ENCODE data around the gene ADCY2. TPM values are rescaled to one million over a fixed set of nuclear protein-coding genes. Genes with fewer than 3 reads are reported as not detected.

ADCY2 gene
- total and polyA plus RNA-seq, 8 donors, result 0.29 to 7.5 (median 1.1) TPM

DNA sequence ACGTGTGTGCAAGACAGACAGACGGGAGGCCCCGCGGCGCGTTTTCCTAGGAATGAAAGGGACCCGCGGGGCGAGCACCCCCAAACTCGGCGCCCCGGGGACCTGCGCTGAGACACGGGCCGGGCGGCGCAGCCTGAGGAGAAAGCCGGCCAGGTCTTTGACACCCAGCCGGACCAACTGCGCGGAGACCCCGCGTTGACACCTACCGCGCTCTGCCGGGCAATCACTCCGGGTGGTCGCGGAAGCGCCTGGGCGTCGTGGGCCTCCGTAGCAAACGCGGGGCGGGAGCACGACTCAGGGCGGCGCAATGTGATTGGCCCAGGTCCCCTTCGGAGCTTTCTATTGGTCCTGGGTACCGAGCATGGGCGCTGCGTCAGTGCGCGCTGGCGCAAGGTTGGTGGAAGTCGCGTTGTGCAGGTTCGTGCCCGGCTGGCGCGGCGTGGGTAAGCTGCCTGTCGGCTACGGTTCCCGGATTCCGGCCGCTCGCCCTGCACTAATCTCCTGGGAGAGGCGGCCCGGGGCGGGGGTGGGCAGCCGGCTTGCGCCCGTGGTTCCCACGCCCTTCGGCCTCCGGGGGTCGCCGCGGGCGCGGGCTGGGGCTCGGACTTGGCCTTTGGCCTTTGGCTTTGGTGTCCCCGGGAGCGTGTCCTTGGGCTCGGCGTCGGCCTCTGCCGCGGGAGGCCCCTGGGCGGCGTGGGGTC, 473.0 kb downstream of the ADCY2 start, which contains the start of the genes FASTKD3 and MTRR:
FASTKD3 (minus strand) TSS at position 259 of the 701 bp plus-strand sequence. CDS start 948 bp downstream, outside the sequence.
MTRR (plus strand) TSS at position 376 of the 701 bp plus-strand sequence. CDS start 1,647 bp downstream, outside the sequence.
- Histone ChIP-seq H3K36me3 (peaks cover 3 to 23% (median 18%) of the 10 kb centered on the region in 4 donors), H3K27me3 (no peaks in the 10 kb centered on the region), H3K27ac (peak within 1 kb of the TSS; percentile 86 to 95 (median 91)), H3K4me1 (peaks cover 11 to 65% (median 42%) of the 10 kb centered on the region in 4 donors), H3K9me3 (no peaks in the 10 kb centered on the region), H3K4me3 (peak within 1 kb of the TSS; percentile 76 to 98 (median 93))
- peak; percentile 94 to 98 for DNase-seq
- intact Hi-C loops (cut with DNase I; ENCODE audit: low total_unique reads), result loop anchor here (10.0 kb wide), 1 partner anchor 1244 kb away; no protein-coding TSS in a partner anchor
- peak in 1 of 4 donors; percentile 28 for TF ChIP-seq POLR2A (IDR thresholded peaks at IDR 0.05)
- TF ChIP-seq EP300 (IDR thresholded peaks at IDR 0.05), result no peak
- TF ChIP-seq, protein P1, sequence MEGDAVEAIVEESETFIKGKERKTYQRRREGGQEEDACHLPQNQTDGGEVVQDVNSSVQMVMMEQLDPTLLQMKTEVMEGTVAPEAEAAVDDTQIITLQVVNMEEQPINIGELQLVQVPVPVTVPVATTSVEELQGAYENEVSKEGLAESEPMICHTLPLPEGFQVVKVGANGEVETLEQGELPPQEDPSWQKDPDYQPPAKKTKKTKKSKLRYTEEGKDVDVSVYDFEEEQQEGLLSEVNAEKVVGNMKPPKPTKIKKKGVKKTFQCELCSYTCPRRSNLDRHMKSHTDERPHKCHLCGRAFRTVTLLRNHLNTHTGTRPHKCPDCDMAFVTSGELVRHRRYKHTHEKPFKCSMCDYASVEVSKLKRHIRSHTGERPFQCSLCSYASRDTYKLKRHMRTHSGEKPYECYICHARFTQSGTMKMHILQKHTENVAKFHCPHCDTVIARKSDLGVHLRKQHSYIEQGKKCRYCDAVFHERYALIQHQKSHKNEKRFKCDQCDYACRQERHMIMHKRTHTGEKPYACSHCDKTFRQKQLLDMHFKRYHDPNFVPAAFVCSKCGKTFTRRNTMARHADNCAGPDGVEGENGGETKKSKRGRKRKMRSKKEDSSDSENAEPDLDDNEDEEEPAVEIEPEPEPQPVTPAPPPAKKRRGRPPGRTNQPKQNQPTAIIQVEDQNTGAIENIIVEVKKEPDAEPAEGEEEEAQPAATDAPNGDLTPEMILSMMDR (IDR thresholded peaks at IDR 0.05), result no peak
- TF ChIP-seq POLR2AphosphoS5 (IDR thresholded peaks at IDR 0.05), result peak; percentile 47 to 94 (median 91)
- WGBS, 5 donors, result 0 to 1% (median 0%) methylated on average over 20 to 83 of the region's 83 CpGs

GRCh38 chr5:7869474-7870136, 473.7 kb downstream of the ADCY2 start:
- peaks cover 11 to 65% (median 42%) of the 10 kb centered on the region in 4 donors for H3K4me1 ChIP-seq
- peaks cover 3 to 21% (median 15%) of the 10 kb centered on the region in 4 donors for H3K36me3 ChIP-seq
- no peaks in the 10 kb centered on the region for H3K27me3 ChIP-seq
- DNase-seq, result peak; percentile 36 to 48
- intact Hi-C loops (cut with DNase I; ENCODE audit: low total_unique reads), result loop anchor here (10.0 kb wide), 1 partner anchor 1245 kb away; no protein-coding TSS in a partner anchor
- H3K4me3 ChIP-seq, result peak overlapping the region; percentile 76 to 98 (median 93)
- TF ChIP-seq POLR2AphosphoS5 (IDR thresholded peaks at IDR 0.05) (no peak), POLR2A (IDR thresholded peaks at IDR 0.05) (no peak), EP300 (IDR thresholded peaks at IDR 0.05) (no peak)
- TF ChIP-seq, protein P1 (IDR thresholded peaks at IDR 0.05), result no peak
- H3K27ac ChIP-seq, result peak overlapping the region; percentile 86 to 95 (median 91)
- H3K9me3 ChIP-seq, result no peaks in the 10 kb centered on the region
- 1 to 2% (median 1%) methylated on average over 13 to 41 of the region's 41 CpGs for WGBS, 5 donors

DNA sequence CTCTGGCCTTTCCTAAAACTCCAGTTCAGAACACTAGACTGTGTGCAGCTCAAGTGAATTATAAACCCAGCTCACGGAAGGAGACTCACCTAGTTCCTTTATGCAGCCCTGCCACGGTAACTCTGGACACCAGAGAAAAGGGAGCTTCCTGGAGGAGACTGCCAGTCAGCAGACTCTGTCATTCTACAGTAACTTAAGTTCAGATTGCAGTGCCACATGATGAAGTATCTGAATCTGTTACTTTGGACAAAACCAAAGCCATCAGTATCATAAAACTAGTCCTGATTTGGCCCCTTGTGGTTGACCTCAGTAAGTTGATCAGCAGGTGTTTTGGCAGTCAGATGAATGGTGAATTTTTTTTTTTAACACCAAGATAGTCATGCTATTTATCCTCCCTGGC, 475.7 kb downstream of the ADCY2 start:
- Histone ChIP-seq H3K4me3 (no peak overlapping the region), H3K4me1 (peaks cover 11 to 56% (median 36%) of the 10 kb centered on the region in 4 donors), H3K9me3 (no peaks in the 10 kb centered on the region), H3K27ac (no peak overlapping the region), H3K36me3 (peaks cover 17 to 31% (median 23%) of the 10 kb centered on the region in 4 donors), H3K27me3 (no peaks in the 10 kb centered on the region)
- TF ChIP-seq EP300 (IDR thresholded peaks at IDR 0.05), result no peak
- no peak for TF ChIP-seq POLR2A (IDR thresholded peaks at IDR 0.05)
- TF ChIP-seq, protein P1 (IDR thresholded peaks at IDR 0.05), result no peak
- TF ChIP-seq POLR2AphosphoS5 (IDR thresholded peaks at IDR 0.05), result no peak
- DNase-seq, result no peak
- WGBS, 5 donors, result 20 to 62% (median 42%) methylated on average over 2 of the region's 2 CpGs
- intact Hi-C loops (cut with DNase I; ENCODE audit: low total_unique reads), result no loop called here

DNA sequence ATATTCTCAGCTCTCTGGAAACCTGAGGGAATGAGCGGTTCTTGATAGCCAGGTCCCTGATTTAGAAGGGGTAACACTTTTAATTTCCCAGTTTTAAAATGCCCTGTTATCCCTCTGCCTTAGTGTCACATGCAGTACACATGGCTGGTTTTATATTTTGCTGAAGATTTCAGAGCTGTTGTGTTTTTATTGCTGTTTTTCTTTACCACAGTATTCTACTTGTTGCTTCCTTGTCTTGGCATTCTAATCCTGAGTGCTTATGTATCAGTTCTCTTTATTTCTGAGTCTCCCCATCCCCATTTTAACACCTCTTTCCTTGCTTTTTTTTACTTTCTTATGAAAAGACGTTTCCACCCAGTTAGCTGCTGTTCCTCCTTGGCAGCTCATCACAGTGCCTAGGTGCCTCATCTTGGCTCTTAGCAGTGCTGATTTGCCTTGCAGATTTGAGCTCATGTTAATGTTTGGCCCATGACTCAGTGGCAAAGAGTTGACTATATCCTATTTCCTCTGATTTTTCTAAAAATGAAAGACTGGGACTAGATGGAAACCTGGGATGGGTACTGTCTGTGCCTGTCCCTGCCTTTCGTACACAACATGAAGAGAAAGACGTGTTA, 476.7 kb downstream of the ADCY2 start:
- H3K4me1 ChIP-seq, result peaks cover 11 to 52% (median 30%) of the 10 kb centered on the region in 4 donors
- H3K9me3 ChIP-seq, result no peaks in the 10 kb centered on the region
- peaks cover 21 to 41% (median 30%) of the 10 kb centered on the region in 4 donors for H3K36me3 ChIP-seq
- H3K27me3 ChIP-seq, result no peaks in the 10 kb centered on the region
- no peak for DNase-seq
- no peak overlapping the region for H3K27ac ChIP-seq
- no peak overlapping the region for H3K4me3 ChIP-seq
- intact Hi-C loops (cut with DNase I; ENCODE audit: low total_unique reads), result no loop called here
- WGBS, 5 donors, result 71 to 83% (median 78%) methylated on average over 4 of the region's 4 CpGs
- TF ChIP-seq POLR2A (IDR thresholded peaks at IDR 0.05) (no peak), EP300 (IDR thresholded peaks at IDR 0.05) (no peak), POLR2AphosphoS5 (IDR thresholded peaks at IDR 0.05) (no peak)
- TF ChIP-seq, protein P1 (IDR thresholded peaks at IDR 0.05), result no peak

All from stomach (tissue), 9 donors.